Central memory CD8-positive, alpha-beta T cell (primary cell): Measurements from ENCODE around the gene GPX1.
"Not testable (repeated sequence)": the region's sequence is repeated elsewhere in the genome, so short reads cannot be mapped to it uniquely, and the experiment has no call there.

ENCODE experiments used
- ATAC-seq: fragments of 150-1000 bp; cut with Tn5 transposase; replicated peaks from 2 replicates; pipeline ENCODE4 v1.10.0; 2022; ENCODE audit warnings: mild to moderate bottlenecking, moderate FRiP score, moderate number of reproducible peaks; ENCODE audit not compliant: poor library complexity, severe bottlenecking; ENCODE audit errors: extremely low read depth
- DNase-seq, 2 donors: peaks; one replicate each; pipeline ENCODE4 v3.0.0; 2021; ENCODE audit warnings: low spot score in 2 of 2
- H3K27ac Mint-ChIP-seq: one replicate; pipeline ENCODE4 v1.8.0; 2022; ENCODE audit warnings: low read depth, mild to moderate bottlenecking, moderate library complexity, mixed read lengths
- H3K27me3 Mint-ChIP-seq: one replicate; pipeline ENCODE4 v1.8.0; 2022; ENCODE audit warnings: mixed read lengths
- H3K36me3 Mint-ChIP-seq: one replicate; pipeline ENCODE4 v1.8.0; 2022; ENCODE audit warnings: mild to moderate bottlenecking, moderate library complexity, mixed read lengths; ENCODE audit not compliant: insufficient read depth
- H3K4me1 Mint-ChIP-seq: one replicate; pipeline ENCODE4 v1.8.0; 2022; ENCODE audit warnings: mixed read lengths
- H3K4me3 Mint-ChIP-seq: one replicate; pipeline ENCODE4 v1.8.0; 2022; ENCODE audit warnings: mild to moderate bottlenecking, moderate library complexity, mixed read lengths
- H3K9me3 Mint-ChIP-seq: one replicate; pipeline ENCODE4 v1.8.0; 2022; ENCODE audit warnings: mixed read lengths

The GPX1 gene

DNA sequence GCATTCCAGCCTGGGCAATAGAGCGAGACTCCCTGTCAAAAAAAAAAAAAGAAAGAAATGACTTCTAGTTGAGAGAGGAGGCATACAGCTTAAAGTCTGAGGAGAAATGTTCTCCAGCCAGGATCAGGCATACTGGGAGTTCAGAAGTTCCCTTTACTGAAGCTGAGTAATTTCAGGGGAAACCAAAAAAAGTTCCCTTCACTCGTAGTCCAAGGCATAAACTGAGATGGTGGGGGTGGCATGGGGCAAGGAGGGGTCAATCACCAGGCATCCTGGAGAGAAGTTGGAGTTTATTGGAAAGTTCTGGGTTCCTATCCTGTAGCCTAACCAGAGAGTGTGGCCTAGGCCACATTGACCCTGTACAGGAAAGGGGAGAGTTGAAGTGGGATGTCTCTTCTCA lies 5.9 kb downstream of the GPX1 start:
- no peak for ATAC-seq
- Mint-ChIP-seq H3K36me3 (peaks cover 6% of the 10 kb centered on the region), H3K27me3 (no peaks in the 10 kb centered on the region), H3K9me3 (no peaks in the 10 kb centered on the region), H3K27ac (no peak overlapping the region), H3K4me1 (peaks cover 10% of the 10 kb centered on the region), H3K4me3 (no peak overlapping the region)
- no peak for DNase-seq

- Mint-ChIP-seq H3K36me3 (peaks cover 6% of the 10 kb centered on the region), H3K4me1 (peaks cover 6% of the 10 kb centered on the region), H3K4me3 (no peak overlapping the region), H3K27ac (no peak overlapping the region), H3K9me3 (no peaks in the 10 kb centered on the region), H3K27me3 (no peaks in the 10 kb centered on the region)
- ATAC-seq (no peak), DNase-seq (no peak)
These were observed 6.6 kb downstream of the GPX1 start for GRCh38 chr3:49351521-49352011.

DNA sequence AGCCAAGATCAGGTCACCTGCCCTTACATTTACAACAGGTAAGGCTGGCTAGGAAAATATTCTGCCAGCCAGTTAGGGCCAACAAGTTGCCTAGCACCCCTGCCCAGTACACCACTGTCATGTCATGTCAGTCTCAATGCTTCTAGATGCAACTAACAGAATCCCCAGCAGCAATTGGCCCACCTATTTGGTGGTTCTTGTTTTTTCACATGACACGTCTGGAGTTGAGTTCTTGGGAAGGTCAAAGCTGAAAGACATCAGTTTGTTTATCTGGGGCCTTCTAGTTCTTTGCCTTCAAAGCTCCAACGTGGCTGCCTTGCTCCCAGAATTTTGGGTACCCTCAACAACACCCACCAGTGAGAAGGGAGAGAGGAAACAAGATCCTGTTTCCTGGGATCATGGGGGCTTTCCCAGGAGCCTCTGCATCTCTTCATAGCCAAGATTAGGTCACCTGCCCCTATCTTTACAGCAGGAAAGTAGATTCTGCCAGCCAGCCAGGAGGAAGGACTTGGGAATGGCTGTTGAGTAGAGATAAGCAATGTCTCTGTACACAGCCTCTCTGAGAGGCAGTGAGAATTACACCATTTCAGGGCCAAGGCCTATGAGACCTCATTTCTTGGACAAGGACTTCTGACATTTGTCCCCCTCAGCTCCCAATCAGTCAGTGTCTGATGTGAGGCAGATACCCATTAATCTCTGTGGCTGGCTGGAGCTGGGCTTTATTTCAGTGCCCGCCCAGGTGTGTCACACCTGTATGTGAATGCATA lies 8.6 kb downstream of the GPX1 start:
- Mint-ChIP-seq H3K9me3 (no peaks in the 10 kb centered on the region), H3K27me3 (no peaks in the 10 kb centered on the region), H3K4me1 (no peaks in the 10 kb centered on the region), H3K27ac (no peak overlapping the region), H3K36me3 (peaks cover 4% of the 10 kb centered on the region), H3K4me3 (no peak overlapping the region)
- ATAC-seq (no peak), DNase-seq (no peak)

DNA sequence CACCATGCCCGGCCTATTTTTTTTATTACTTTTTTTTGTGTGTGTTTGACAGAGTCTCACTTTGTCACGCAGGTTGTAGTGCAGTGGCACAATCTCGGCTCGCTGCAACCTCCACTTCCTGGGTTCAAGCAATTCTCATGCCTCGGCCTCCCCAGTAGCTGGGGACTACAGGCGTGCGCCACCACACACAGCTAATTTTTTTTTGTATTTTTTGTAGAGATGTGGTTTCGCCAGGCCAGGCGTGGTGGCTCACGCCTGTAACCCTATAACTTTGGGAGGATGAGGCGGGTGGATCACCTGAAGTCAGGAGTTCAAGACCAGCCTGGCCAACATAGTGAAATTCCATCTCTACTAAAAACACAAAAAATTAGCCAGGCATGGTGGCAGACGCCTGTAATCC lies 9.8 kb downstream of the GPX1 start:
- H3K27me3 Mint-ChIP-seq, result not testable (repeated sequence)

DNA sequence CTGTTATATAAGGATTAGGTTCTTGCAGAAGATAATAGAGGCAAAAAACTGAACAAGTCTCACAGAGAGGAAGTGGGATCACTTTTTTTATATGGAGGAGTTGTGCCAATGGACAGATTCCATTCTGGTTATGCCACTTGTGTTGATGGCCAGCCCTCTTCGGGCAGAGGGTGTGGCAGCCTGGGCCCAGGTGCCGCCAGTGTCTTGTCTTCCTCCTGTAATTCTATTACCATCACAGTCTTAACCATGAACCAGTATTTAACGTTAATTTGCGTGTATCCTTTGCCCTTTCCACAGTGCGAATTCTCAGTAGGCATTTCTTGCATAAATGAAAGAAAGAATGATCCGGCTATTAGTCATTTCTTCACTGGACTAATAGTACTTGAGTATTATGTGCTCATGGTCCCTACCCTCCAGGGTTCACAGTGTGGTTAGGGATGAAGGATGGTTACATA lies 11.3 kb downstream of the GPX1 start:
- H3K4me3 Mint-ChIP-seq, result no peak overlapping the region
- H3K36me3 Mint-ChIP-seq, result peaks cover 3% of the 10 kb centered on the region
- DNase-seq (no peak), ATAC-seq (no peak)
- no peaks in the 10 kb centered on the region for H3K4me1 Mint-ChIP-seq
- H3K9me3 Mint-ChIP-seq, result no peaks in the 10 kb centered on the region
- no peaks in the 10 kb centered on the region for H3K27me3 Mint-ChIP-seq
- H3K27ac Mint-ChIP-seq, result no peak overlapping the region

More for the DNA sequence above, 9.8 kb downstream of the GPX1 start:
- not testable (repeated sequence) for H3K27ac Mint-ChIP-seq, H3K4me3 Mint-ChIP-seq, H3K4me1 Mint-ChIP-seq, ATAC-seq, DNase-seq, H3K36me3 Mint-ChIP-seq, H3K9me3 Mint-ChIP-seq

- Mint-ChIP-seq H3K4me3 (no peak overlapping the region), H3K4me1 (peaks cover 29% of the 10 kb centered on the region), H3K27me3 (no peaks in the 10 kb centered on the region), H3K9me3 (no peaks in the 10 kb centered on the region), H3K27ac (no peak overlapping the region), H3K36me3 (peaks cover 11% of the 10 kb centered on the region)
- ATAC-seq, result no peak
- no peak for DNase-seq
These were observed 15.0 kb downstream of the GPX1 start for GRCh38 chr3:49343163-49343562.

DNA sequence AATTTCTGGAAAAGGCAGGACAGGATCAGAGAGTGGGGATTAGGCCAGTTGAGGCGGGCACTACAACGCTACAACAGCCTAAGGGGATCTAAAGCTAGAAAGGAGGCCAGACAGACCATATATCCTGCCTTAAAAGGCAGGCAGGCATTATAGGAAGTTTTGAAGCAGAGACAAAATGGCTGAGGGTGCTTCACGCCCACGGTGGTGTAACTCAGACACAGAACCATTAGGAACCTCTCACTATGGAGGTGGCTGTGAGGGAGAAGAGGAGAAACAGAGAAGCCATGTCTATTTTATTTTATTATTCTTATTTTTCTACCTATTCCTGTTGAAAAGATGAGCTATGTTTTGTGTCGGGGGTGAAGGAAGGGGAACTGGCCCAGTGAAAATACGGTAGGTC lies 16.2 kb downstream of the GPX1 start:
- H3K27ac Mint-ChIP-seq, result peak overlapping the region; percentile 93
- peaks cover 33% of the 10 kb centered on the region for H3K4me1 Mint-ChIP-seq
- no peaks in the 10 kb centered on the region for H3K27me3 Mint-ChIP-seq
- H3K9me3 Mint-ChIP-seq, result no peaks in the 10 kb centered on the region
- DNase-seq (no peak), ATAC-seq (no peak)
- H3K4me3 Mint-ChIP-seq, result no peak overlapping the region
- peaks cover 14% of the 10 kb centered on the region for H3K36me3 Mint-ChIP-seq

- ATAC-seq (peak; percentile 93), DNase-seq (peak; percentile 70 to 83)
- Mint-ChIP-seq H3K36me3 (peaks cover 24% of the 10 kb centered on the region), H3K27me3 (no peaks in the 10 kb centered on the region), H3K9me3 (no peaks in the 10 kb centered on the region), H3K4me1 (peaks cover 33% of the 10 kb centered on the region), H3K4me3 (peak within 1 kb of the TSS; percentile 95), H3K27ac (peak within 1 kb of the TSS; percentile 93)
These were observed 18.0 kb downstream of the GPX1 start, which contains the start of gene USP4 for GRCh38 chr3:49339941-49340800. Gene USP4 (minus strand): TSS chr3:49340053. CDS start chr3:49340024, 29 bp downstream.

GRCh38 chr3:49339581-49339940 lies 18.6 kb downstream of the GPX1 start:
- Mint-ChIP-seq H3K27ac (peak overlapping the region; percentile 93), H3K4me1 (peaks cover 33% of the 10 kb centered on the region), H3K9me3 (no peaks in the 10 kb centered on the region), H3K4me3 (peak overlapping the region; percentile 95), H3K36me3 (peaks cover 29% of the 10 kb centered on the region), H3K27me3 (no peaks in the 10 kb centered on the region)
- ATAC-seq (no peak), DNase-seq (peak in 1 of 2 donors; percentile 14)

- Mint-ChIP-seq H3K4me3 (no peak overlapping the region), H3K27ac (no peak overlapping the region), H3K4me1 (peaks cover 26% of the 10 kb centered on the region), H3K27me3 (no peaks in the 10 kb centered on the region), H3K9me3 (no peaks in the 10 kb centered on the region), H3K36me3 (peaks cover 67% of the 10 kb centered on the region)
- no peak for ATAC-seq
- no peak for DNase-seq
These were observed 24.1 kb downstream of the GPX1 start for GRCh38 chr3:49333916-49334633.

DNA sequence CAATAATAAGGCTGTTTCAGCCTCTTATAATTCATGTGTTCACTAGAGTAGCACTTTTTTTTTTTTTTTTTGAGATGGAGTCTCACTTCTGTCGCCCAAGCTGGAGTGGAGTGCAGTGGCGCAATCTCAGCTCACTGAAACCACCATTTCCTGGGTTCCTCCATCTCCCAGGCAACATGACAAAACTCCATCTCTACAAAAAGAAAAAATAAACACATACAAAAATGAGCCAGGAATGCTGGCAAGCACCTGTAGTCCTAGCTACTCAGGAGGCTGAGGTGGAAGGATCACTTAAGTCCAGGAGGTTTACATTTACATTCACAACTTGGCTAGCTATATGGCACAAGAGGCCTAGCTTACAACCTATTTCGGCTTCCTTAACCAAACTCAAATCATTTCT lies 25.1 kb downstream of the GPX1 start:
- ATAC-seq, result no peak
- Mint-ChIP-seq H3K9me3 (no peaks in the 10 kb centered on the region), H3K27me3 (no peaks in the 10 kb centered on the region), H3K4me3 (no peak overlapping the region), H3K27ac (no peak overlapping the region), H3K4me1 (peaks cover 17% of the 10 kb centered on the region), H3K36me3 (peaks cover 69% of the 10 kb centered on the region)
- DNase-seq, result no peak

DNA sequence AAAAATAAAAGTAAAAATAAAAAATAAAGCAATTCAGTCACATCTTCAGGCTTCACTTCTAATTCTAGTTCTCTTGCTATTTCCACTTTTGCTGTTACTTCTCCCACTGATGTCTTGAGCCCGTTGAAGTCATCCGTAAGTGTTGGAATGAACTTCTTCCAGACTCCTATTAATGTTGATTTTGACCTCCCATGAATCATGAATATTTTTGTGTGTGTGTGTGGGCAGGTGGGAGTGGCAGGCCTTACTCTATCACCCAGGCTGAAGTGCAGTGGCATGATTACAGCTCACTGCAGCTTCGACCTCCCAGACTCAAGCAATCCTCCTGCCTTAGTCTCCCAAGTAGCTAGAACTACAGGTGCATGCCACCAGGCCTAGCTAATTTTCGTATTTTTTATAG lies 29.0 kb downstream of the GPX1 start:
- peaks cover 14% of the 10 kb centered on the region for H3K4me1 Mint-ChIP-seq
- ATAC-seq, result no peak
- peaks cover 81% of the 10 kb centered on the region for H3K36me3 Mint-ChIP-seq
- no peak for DNase-seq
- no peak overlapping the region for H3K27ac Mint-ChIP-seq
- H3K27me3 Mint-ChIP-seq, result no peaks in the 10 kb centered on the region
- no peak overlapping the region for H3K4me3 Mint-ChIP-seq
- H3K9me3 Mint-ChIP-seq, result no peaks in the 10 kb centered on the region
